Neutrophil (primary cell): ENCODE results near the gene PDE1A.

Experiments used
- H3K27ac ChIP-seq: fragments of 200-600 bp; sonication (generic); 2 replicates; pipeline ENCODE4 v1.5.1; 2016; ENCODE audit warnings: mild to moderate bottlenecking, moderate library complexity
- H3K27me3 ChIP-seq: fragments of 200-600 bp; sonication (generic); 2 replicates; pipeline ENCODE4 v1.6.0; 2016; ENCODE audit warnings: mild to moderate bottlenecking
- H3K36me3 ChIP-seq: fragments of 200-600 bp; sonication (generic); 2 replicates; pipeline ENCODE4 v1.5.1; 2017
- H3K4me1 ChIP-seq, 2 experiments: fragments of 200-600 bp in 1 of 2; sonication (generic) in 1 of 2; 1 replicate in 1 of 2; 2 replicates in 1 of 2; pipeline versions ENCODE4 v1.5.1 to v1.6.1; 2013 to 2016; ENCODE audit warnings: low read depth in 1 of 2, low read length in 1 of 2, mild to moderate bottlenecking in 1 of 2, moderate library complexity in 1 of 2; ENCODE audit not compliant: control insufficient read depth in 1 of 2, insufficient read depth in 1 of 2
- H3K4me3 ChIP-seq, 2 experiments: fragments of 200-600 bp in 1 of 2; sonication (generic) in 1 of 2; 1 replicate in 1 of 2; 2 replicates in 1 of 2; pipeline ENCODE4 v1.5.1; 2013 to 2016; ENCODE audit warnings: low read depth in 1 of 2, low read length in 1 of 2, mild to moderate bottlenecking in 1 of 2, moderate library complexity in 1 of 2
- H3K9me3 ChIP-seq: fragments of 200-600 bp; sonication (generic); 2 replicates; pipeline ENCODE4 v1.5.1; 2016
- CTCF ChIP-seq: fragments of 200-600 bp; sonication (generic); IDR thresholded peaks from 2 replicates; pipeline ENCODE4 v1.5.1; 2016; ENCODE audit warnings: antibody characterized with exemption

Gene PDE1A

GRCh38 chr2:182134201-182134600, 292.6 kb downstream of the PDE1A start:
- Histone ChIP-seq H3K4me3 (no peak overlapping the region), H3K36me3 (no peaks in the 10 kb centered on the region), H3K27ac (no peak overlapping the region), H3K9me3 (no peaks in the 10 kb centered on the region), H3K4me1 (no peaks in the 10 kb centered on the region), H3K27me3 (no peaks in the 10 kb centered on the region)
- no peak for TF ChIP-seq CTCF

DNA sequence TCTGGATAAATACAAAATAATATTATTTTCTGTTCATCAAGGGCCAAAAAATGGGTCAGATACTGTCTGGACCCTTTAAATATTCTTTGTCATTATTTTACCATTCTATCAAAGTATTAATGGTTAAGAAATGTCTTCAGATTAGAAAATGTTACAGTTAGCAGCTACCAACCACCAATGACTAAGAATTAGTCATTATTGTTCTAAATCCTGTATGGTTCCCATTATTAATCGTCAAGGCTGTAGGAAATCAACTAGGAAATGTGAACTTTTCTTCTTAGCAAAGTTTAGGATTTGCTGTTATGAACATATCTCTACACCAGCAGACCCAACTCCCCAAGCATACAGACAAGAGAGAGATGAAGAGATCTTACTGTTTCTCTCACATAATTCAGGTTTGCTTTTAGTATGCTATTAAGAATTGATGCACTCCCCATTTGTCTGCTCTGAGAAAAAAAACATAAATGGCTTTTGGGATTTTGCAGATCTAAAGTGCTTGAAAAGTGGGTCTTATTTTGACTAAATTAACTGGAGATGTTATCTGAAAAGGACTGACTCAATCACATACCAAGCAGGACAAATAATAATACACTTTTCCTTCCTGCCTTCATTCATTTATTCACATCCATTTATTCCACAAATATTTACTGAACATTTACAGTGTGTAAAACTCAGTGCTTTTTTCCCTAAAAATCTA, 293.5 kb downstream of the PDE1A start:
- H3K9me3 ChIP-seq = no peaks in the 10 kb centered on the region
- no peaks in the 10 kb centered on the region for H3K27me3 ChIP-seq
- no peaks in the 10 kb centered on the region for H3K36me3 ChIP-seq
- no peak for TF ChIP-seq CTCF
- H3K4me3 ChIP-seq = no peak overlapping the region
- H3K27ac ChIP-seq = no peak overlapping the region
- H3K4me1 ChIP-seq = no peaks in the 10 kb centered on the region

GRCh38 chr2:182132605-182133004, 294.2 kb downstream of the PDE1A start:
- no peaks in the 10 kb centered on the region for H3K9me3 ChIP-seq
- TF ChIP-seq CTCF = no peak
- H3K27ac ChIP-seq = no peak overlapping the region
- no peak overlapping the region for H3K4me3 ChIP-seq
- no peaks in the 10 kb centered on the region for H3K4me1 ChIP-seq
- no peaks in the 10 kb centered on the region for H3K27me3 ChIP-seq
- H3K36me3 ChIP-seq = no peaks in the 10 kb centered on the region

DNA sequence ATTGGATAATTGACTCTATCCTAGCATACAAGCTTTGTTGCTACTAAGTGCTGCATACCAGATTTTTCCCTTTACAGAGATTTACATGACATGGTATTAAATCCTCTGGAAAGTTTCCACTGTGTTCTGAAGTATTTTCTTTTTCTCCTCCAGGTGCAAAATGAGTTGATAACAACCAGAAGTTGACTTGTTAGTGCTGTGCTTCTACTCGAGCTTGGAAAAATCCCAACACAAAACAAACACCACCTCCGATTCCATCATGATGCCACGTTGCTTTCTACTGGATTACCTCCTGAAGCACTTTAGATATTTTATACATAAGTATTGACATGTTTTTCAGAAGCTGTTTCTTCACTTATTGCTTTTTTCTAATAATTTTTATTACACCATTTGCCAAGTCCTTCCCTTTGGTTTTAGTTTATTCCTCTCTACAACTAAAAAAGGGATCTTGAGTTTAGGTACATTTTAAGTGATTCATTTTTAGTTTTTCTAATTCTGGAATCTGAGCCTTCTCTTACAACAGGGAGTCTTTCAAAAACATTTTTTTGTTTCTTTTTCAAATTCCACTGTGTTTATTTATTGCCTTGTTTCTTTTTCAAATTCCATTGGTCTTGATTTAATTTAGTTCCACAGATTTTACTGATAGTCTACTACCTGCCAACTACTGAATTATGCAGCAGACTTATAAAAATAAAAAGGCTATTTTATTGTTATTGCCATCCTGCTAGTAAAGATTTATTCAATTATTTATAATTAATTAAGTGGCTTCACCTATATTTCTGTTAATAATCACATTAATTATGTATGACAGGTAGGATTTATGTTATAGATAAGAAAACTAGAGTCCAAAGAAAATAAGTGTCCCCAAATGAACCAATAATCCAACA, 297.8 kb downstream of the PDE1A start:
- Histone ChIP-seq H3K36me3 (no peaks in the 10 kb centered on the region), H3K9me3 (no peaks in the 10 kb centered on the region), H3K27me3 (no peaks in the 10 kb centered on the region), H3K4me1 (no peaks in the 10 kb centered on the region), H3K4me3 (no peak overlapping the region), H3K27ac (no peak overlapping the region)
- TF ChIP-seq CTCF = no peak

GRCh38 chr2:182117196-182117595, 309.6 kb downstream of the PDE1A start:
- no peak overlapping the region for H3K4me3 ChIP-seq
- no peak for TF ChIP-seq CTCF
- H3K4me1 ChIP-seq = no peaks in the 10 kb centered on the region
- H3K27me3 ChIP-seq = no peaks in the 10 kb centered on the region
- H3K27ac ChIP-seq = no peak overlapping the region
- H3K36me3 ChIP-seq = no peaks in the 10 kb centered on the region
- H3K9me3 ChIP-seq = no peaks in the 10 kb centered on the region
